PC-3 (cell line): ENCODE results near the gene OR2AE1.

Experiments used
- EZH2 ChIP-seq: fragments of 300-600 bp; sonication (generic); IDR thresholded peaks from one replicate; pipeline ENCODE4 v1.6.1; 2017; ENCODE audit warnings: antibody characterized with exemption, mild to moderate bottlenecking, low read length; ENCODE audit not compliant: unreplicated experiment
- EZH2phosphoT487 ChIP-seq: fragments of 300-600 bp; sonication (generic); IDR thresholded peaks from 2 replicates; pipeline ENCODE4 v1.6.1; 2018; ENCODE audit warnings: mild to moderate bottlenecking, antibody characterized with exemption, low read length, borderline replicate concordance
- TF ChIP-seq, protein P1 (sequence below): fragments of 300-600 bp; sonication (generic); conservative IDR thresholded peaks from 2 replicates; pipeline ENCODE4 v1.5.1; 2017; ENCODE audit warnings: antibody characterized with exemption, low read depth, mild to moderate bottlenecking, low read length

DNA sequence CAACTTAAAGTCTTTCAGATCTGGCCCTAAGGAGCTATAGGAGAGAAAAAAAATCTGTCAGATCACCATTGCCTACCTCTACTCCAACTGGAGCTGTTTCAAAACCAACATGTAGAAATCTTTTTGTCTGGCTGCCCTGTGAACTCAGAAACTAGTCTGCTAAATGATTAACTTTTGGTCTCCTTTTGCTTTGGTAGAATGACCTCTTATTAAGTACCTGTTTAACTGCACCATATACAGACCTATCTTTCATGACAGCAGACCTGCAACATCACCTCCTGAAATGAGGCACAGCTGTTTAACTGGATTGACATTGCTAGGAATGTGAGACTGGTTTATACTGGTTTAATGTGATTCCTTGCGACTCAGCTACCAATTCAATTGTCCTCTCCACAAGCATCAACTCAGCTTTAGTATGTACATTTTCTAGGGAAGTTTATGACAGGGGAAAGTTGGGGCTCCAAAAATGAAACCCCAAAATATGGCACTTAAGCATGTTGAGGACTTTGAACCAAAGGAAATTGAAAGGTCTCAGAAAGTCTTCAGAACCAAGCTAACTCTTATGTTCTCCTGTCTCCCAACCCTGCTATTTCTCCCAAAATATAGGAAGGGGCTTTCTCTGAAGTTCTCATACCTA, 47.2 kb downstream of the OR2AE1 start:
- TF ChIP-seq, protein P1, sequence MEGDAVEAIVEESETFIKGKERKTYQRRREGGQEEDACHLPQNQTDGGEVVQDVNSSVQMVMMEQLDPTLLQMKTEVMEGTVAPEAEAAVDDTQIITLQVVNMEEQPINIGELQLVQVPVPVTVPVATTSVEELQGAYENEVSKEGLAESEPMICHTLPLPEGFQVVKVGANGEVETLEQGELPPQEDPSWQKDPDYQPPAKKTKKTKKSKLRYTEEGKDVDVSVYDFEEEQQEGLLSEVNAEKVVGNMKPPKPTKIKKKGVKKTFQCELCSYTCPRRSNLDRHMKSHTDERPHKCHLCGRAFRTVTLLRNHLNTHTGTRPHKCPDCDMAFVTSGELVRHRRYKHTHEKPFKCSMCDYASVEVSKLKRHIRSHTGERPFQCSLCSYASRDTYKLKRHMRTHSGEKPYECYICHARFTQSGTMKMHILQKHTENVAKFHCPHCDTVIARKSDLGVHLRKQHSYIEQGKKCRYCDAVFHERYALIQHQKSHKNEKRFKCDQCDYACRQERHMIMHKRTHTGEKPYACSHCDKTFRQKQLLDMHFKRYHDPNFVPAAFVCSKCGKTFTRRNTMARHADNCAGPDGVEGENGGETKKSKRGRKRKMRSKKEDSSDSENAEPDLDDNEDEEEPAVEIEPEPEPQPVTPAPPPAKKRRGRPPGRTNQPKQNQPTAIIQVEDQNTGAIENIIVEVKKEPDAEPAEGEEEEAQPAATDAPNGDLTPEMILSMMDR = no peak
- no peak for TF ChIP-seq EZH2
- TF ChIP-seq EZH2phosphoT487 = no peak
